ENCODE measurements around the gene TRPM3.

TRPM3 gene

GRCh38 chr9:70589571-70590314 lies 531.7 kb downstream of the TRPM3 start:
- no peak for DNase-seq (ENCODE audit: low read depth)
- TF ChIP-seq MAX (IDR thresholded peaks at IDR 0.05; ENCODE audit: low read depth, low read length) (no peak), MYC (IDR thresholded peaks at IDR 0.05; ENCODE audit: low read depth, low read length) (no peak), POLR2A (IDR thresholded peaks at IDR 0.05; ENCODE audit: extremely low read depth, insufficient read length) (no peak), CTCF (IDR thresholded peaks at IDR 0.05; ENCODE audit: low read depth, low read length) (no peak)
- no peak overlapping the region for H3K4me3 ChIP-seq (ENCODE audit: low read depth, low read length)

GRCh38 chr9:70588999-70589398 lies 532.4 kb downstream of the TRPM3 start:
- no peak overlapping the region for H3K4me3 ChIP-seq (ENCODE audit: low read depth, low read length)
- DNase-seq (ENCODE audit: low read depth), result no peak
- TF ChIP-seq MYC (IDR thresholded peaks at IDR 0.05; ENCODE audit: low read depth, low read length), result no peak
- TF ChIP-seq POLR2A (IDR thresholded peaks at IDR 0.05; ENCODE audit: extremely low read depth, insufficient read length), result no peak
- no peak for TF ChIP-seq CTCF (IDR thresholded peaks at IDR 0.05; ENCODE audit: low read depth, low read length)
- TF ChIP-seq MAX (IDR thresholded peaks at IDR 0.05; ENCODE audit: low read depth, low read length), result no peak

- TF ChIP-seq POLR2A (IDR thresholded peaks at IDR 0.05; ENCODE audit: extremely low read depth, insufficient read length) (no peak), CTCF (IDR thresholded peaks at IDR 0.05; ENCODE audit: low read depth, low read length) (no peak), MYC (IDR thresholded peaks at IDR 0.05; ENCODE audit: low read depth, low read length) (no peak), MAX (IDR thresholded peaks at IDR 0.05; ENCODE audit: low read depth, low read length) (no peak)
- no peak for DNase-seq (ENCODE audit: low read depth)
Measured at GRCh38 chr9:70588381-70588780, 533.0 kb downstream of the TRPM3 start.

GRCh38 chr9:70587201-70587600 lies 534.2 kb downstream of the TRPM3 start:
- no peak overlapping the region for H3K4me3 ChIP-seq (ENCODE audit: low read depth, low read length)
- no peak for TF ChIP-seq CTCF (IDR thresholded peaks at IDR 0.05; ENCODE audit: low read depth, low read length)
- TF ChIP-seq POLR2A (IDR thresholded peaks at IDR 0.05; ENCODE audit: extremely low read depth, insufficient read length), result no peak
- no peak for TF ChIP-seq MYC (IDR thresholded peaks at IDR 0.05; ENCODE audit: low read depth, low read length)
- no peak for TF ChIP-seq MAX (IDR thresholded peaks at IDR 0.05; ENCODE audit: low read depth, low read length)
- DNase-seq (ENCODE audit: low read depth), result no peak

More at GRCh38 chr9:70588381-70588780, 533.0 kb downstream of the TRPM3 start:
- H3K4me3 ChIP-seq (ENCODE audit: low read depth, low read length), result no peak overlapping the region

GRCh38 chr9:70586476-70586875 lies 534.9 kb downstream of the TRPM3 start:
- no peak overlapping the region for H3K4me3 ChIP-seq (ENCODE audit: low read depth, low read length)
- TF ChIP-seq MAX (IDR thresholded peaks at IDR 0.05; ENCODE audit: low read depth, low read length) (no peak), MYC (IDR thresholded peaks at IDR 0.05; ENCODE audit: low read depth, low read length) (no peak), CTCF (IDR thresholded peaks at IDR 0.05; ENCODE audit: low read depth, low read length) (no peak), POLR2A (IDR thresholded peaks at IDR 0.05; ENCODE audit: extremely low read depth, insufficient read length) (no peak)
- no peak for DNase-seq (ENCODE audit: low read depth)
